ENCODE results near the gene CHIA. TPM values are rescaled to one million over a fixed set of nuclear protein-coding genes. Genes with fewer than 3 reads are reported as not detected.

The CHIA gene
- total and polyA plus RNA-seq, 4 donors, result 0.06 TPM; not detected in 3

GRCh38 chr1:111309690-111310089 is 19.0 kb downstream of the CHIA start (continued):
- TF ChIP-seq, protein P1, sequence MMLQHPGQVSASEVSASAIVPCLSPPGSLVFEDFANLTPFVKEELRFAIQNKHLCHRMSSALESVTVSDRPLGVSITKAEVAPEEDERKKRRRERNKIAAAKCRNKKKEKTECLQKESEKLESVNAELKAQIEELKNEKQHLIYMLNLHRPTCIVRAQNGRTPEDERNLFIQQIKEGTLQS (IDR thresholded peaks at IDR 0.05), result no peak
- no peak for TF ChIP-seq ZBTB33 (IDR thresholded peaks at IDR 0.05)

DNA sequence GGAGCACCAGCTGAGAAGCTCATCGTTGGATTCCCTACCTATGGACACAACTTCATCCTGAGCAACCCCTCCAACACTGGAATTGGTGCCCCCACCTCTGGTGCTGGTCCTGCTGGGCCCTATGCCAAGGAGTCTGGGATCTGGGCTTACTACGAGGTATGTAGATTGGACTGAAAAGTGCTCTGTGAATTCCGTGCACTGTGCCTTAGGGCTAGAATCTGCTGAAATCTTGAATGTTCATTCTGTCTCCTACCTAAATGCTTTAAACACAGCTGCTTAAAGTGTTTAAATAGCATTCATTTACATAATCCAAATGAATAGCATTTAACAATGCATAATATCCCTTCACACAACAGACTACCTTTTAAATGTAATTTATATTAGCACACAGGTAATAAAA is 27.9 kb downstream of the CHIA start:
- Histone ChIP-seq H3K27me3 (ENCODE audit: control insufficient read depth in 4 of 4, insufficient read depth in 4 of 4, low read length in 3 of 4) (no peaks in the 10 kb centered on the region), H3K9ac (ENCODE audit: low read depth in 1 of 2, low read length in 2 of 2) (no peak overlapping the region), H3K4me3 (ENCODE audit: low read depth in 1 of 3, low read length in 3 of 3) (no peak overlapping the region), H3K9me3 (ENCODE audit: control insufficient read depth in 4 of 4, low read length in 3 of 4) (no peaks in the 10 kb centered on the region), H3K4me1 (ENCODE audit: control insufficient read depth in 4 of 4, insufficient read depth in 4 of 4, low read length in 3 of 4) (no peaks in the 10 kb centered on the region), H3K36me3 (ENCODE audit: control insufficient read depth in 4 of 4, insufficient read depth in 3 of 4, low read depth in 1 of 4, low read length in 3 of 4) (no peaks in the 10 kb centered on the region), H3K27ac (ENCODE audit: low read depth in 1 of 2, low read length in 2 of 2) (no peak overlapping the region)
- no peak for DNase-seq (ENCODE audit: low spot score)
- WGBS, result 83% methylated on average over 3 of the region's 3 CpGs
- no peak for TF ChIP-seq FOXA2 (IDR thresholded peaks at IDR 0.05)
- TF ChIP-seq EGR1 (IDR thresholded peaks at IDR 0.05; ENCODE audit: low read depth in 2 of 2), result no peak
- no peak for TF ChIP-seq HNF4G (IDR thresholded peaks at IDR 0.05)
- no peak for TF ChIP-seq HNF4A (conservative IDR thresholded peaks at IDR 0.05)
- TF ChIP-seq, protein P2, sequence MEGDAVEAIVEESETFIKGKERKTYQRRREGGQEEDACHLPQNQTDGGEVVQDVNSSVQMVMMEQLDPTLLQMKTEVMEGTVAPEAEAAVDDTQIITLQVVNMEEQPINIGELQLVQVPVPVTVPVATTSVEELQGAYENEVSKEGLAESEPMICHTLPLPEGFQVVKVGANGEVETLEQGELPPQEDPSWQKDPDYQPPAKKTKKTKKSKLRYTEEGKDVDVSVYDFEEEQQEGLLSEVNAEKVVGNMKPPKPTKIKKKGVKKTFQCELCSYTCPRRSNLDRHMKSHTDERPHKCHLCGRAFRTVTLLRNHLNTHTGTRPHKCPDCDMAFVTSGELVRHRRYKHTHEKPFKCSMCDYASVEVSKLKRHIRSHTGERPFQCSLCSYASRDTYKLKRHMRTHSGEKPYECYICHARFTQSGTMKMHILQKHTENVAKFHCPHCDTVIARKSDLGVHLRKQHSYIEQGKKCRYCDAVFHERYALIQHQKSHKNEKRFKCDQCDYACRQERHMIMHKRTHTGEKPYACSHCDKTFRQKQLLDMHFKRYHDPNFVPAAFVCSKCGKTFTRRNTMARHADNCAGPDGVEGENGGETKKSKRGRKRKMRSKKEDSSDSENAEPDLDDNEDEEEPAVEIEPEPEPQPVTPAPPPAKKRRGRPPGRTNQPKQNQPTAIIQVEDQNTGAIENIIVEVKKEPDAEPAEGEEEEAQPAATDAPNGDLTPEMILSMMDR (IDR thresholded peaks at IDR 0.05; ENCODE audit: low read depth, low read length, missing input control), result no peak
- TF ChIP-seq GABPA (IDR thresholded peaks at IDR 0.05 in 1 of 2, conservative IDR thresholded peaks at IDR 0.05 in 1 of 2), result no peak
- TF ChIP-seq JUND (IDR thresholded peaks at IDR 0.05), result no peak
- TF ChIP-seq YY1 (IDR thresholded peaks at IDR 0.05), result no peak
- no peak for TF ChIP-seq SP1 (IDR thresholded peaks at IDR 0.05)
- TF ChIP-seq RXRA (IDR thresholded peaks at IDR 0.05), result no peak
- TF ChIP-seq FOXA1 (IDR thresholded peaks at IDR 0.05), result no peak
- TF ChIP-seq REST (IDR thresholded peaks at IDR 0.05), result no peak
- TF ChIP-seq ZBTB33 (IDR thresholded peaks at IDR 0.05), result no peak
- no peak for TF ChIP-seq RAD21 (IDR thresholded peaks at IDR 0.05)
- no peak for TF ChIP-seq NR2F2 (IDR thresholded peaks at IDR 0.05)
- no peak for TF ChIP-seq TAF1 (conservative IDR thresholded peaks at IDR 0.05)

All from liver (tissue), 9 donors.